Measurements from ENCODE around the gene SCPEP1.

GRCh38 chr17:57038486-57038885, 60.6 kb downstream of the SCPEP1 start:
- TF ChIP-seq SUZ12 (IDR thresholded peaks at IDR 0.05; ENCODE audit: low read depth, low read length) (no peak), ZNF704 (CRISPR knock-in tag; IDR thresholded peaks at IDR 0.05; ENCODE audit: borderline replicate concordance) (no peak), ATF3 (CRISPR knock-in tag; IDR thresholded peaks at IDR 0.05) (no peak), FOXP1 (IDR thresholded peaks at IDR 0.05) (no peak), FOXP1 (CRISPR knock-in tag; IDR thresholded peaks at IDR 0.05) (no peak), KDM5B (CRISPR knock-in tag; IDR thresholded peaks at IDR 0.05; ENCODE audit: borderline replicate concordance) (no peak), POLR2AphosphoS5 (IDR thresholded peaks at IDR 0.05; ENCODE audit: low read depth, low read length) (no peak), EZH2 (conservative IDR thresholded peaks at IDR 0.05; ENCODE audit: low read depth, low read length) (no peak), CTCF (CRISPR knock-in tag; IDR thresholded peaks at IDR 0.05) (no peak)
